ENCODE data around the gene SLC7A11.

GRCh38 chr4:138181287-138181686 lies 60.9 kb downstream of the SLC7A11 start:
- no peak for TF ChIP-seq CTCF (IDR thresholded peaks at IDR 0.05)
- TF ChIP-seq POLR2A (IDR thresholded peaks at IDR 0.05): no peak

All from adrenal gland (tissue), 5 donors.